ENCODE data around the gene CYP8B1.

CYP8B1 gene, protein sequence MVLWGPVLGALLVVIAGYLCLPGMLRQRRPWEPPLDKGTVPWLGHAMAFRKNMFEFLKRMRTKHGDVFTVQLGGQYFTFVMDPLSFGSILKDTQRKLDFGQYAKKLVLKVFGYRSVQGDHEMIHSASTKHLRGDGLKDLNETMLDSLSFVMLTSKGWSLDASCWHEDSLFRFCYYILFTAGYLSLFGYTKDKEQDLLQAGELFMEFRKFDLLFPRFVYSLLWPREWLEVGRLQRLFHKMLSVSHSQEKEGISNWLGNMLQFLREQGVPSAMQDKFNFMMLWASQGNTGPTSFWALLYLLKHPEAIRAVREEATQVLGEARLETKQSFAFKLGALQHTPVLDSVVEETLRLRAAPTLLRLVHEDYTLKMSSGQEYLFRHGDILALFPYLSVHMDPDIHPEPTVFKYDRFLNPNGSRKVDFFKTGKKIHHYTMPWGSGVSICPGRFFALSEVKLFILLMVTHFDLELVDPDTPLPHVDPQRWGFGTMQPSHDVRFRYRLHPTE

DNA sequence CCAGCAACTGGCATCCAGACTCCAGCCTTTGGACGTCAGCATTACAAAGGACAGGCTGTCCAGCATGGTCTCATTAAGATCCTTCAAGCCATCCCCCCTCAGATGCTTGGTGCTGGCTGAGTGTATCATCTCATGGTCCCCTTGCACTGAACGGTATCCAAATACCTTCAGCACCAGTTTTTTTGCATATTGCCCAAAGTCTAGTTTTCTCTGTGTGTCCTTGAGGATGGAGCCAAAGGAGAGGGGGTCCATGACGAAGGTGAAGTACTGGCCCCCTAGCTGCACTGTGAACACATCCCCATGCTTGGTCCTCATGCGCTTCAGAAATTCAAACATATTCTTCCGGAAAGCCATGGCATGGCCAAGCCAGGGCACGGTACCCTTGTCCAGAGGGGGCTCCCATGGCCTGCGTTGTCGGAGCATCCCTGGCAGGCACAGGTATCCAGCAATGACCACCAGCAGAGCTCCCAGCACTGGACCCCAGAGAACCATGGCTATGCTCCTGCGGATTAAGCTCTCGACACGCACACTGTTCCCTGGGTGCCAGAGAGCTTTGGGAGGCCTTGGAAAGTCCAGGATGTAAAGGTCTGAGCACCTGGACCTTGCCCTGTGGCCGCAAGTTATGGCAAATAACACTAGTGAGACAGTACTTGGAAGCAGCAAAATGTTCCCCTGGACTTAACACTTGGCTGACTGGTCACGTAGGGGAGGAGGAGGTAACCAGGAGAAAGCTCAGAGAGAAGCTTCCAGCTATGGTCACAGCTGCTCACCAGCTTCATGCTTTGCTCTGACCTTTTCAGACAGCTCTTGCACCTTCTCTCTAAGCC is at the start of gene CYP8B1:
Gene CYP8B1, minus strand, starts transcription at position 555 of the 827 bp plus-strand sequence. Its CDS starts 63 bp downstream, at position 492.
- DNase-seq, result no peak

DNA sequence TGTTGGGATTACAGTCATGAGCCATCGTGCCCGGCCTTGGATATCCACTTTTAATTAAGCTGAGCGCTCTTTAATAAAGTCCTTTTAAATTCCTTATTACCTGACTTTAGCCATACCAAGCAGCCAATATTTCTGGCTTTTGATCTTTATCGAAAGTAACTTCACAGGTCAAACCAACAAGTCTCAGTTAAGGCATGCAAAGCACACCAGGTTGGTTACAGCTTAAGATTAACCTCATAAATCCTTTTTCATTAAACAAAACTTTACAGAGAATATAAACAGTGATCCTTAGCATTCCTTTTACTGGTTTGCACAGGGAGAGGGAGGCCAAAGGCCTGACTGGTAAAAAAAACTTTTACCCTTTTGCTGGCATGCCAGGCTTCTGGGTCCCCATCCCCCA is 47.9 kb upstream of the CYP8B1 start:
- no peak for DNase-seq

DNA sequence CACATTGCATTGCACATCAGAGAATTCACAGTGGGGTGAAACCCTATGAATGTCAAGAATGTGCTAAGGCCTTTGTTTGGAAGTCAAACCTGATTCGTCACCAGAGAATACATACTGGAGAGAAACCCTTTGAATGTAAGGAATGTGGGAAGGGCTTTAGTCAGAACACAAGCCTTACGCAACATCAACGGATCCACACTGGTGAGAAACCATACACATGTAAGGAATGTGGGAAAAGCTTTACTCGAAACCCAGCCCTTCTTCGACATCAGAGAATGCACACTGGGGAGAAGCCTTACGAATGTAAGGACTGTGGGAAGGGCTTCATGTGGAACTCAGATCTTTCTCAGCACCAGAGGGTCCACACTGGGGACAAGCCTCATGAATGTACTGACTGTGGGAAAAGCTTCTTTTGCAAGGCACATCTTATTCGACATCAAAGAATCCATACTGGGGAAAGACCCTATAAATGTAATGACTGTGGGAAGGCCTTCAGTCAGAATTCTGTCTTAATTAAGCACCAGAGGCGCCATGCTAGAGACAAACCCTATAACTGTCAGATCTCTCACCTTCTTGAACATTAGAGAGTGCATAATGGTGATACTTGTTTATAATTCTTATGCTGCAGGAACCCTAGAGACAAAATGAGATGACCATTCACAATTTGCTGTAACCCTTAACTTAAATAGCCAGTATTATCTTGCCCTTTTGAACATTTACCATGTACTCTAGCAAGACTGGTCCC is 39.3 kb upstream of the CYP8B1 start:
- no peak for DNase-seq

DNA sequence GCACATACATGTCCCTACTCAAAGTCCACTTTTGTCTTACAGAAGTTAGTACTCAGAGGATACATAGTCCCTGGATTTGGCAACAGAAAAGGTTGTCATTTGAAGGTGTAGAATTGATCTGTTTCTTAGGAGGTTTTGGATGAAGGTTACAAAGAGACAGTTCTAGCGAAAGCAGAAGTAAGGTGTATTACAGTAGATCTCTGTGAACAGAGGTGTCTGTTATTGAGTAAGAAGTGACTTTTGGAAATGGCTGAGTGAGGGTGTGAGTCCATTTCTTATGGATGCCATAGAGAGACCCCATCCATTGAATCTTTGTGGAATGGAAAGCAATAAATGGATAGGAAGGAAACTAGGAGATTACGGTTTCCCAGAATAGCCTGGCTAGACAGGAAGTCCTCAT is 35.9 kb upstream of the CYP8B1 start:
- no peak for DNase-seq

DNA sequence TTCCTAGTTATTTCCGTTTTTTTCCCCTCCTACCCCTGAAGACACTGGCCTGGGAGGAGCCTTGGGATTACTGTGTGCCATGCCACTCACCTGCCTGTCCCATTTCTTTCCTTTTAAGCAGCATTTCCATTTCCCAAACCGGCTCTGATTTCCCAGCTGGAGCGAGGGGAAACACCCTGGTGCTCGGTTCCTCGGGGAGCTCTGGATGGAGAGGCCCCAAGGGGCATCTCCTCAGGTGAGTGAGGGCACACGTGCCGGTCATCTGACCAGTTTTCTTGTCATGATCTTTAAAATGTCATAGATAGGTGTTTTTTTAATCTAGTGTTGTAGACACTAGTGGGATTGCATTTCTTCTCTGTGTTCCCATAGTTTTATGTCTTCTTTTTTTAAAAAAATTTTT is 33.0 kb upstream of the CYP8B1 start:
- DNase-seq, result no peak

DNA sequence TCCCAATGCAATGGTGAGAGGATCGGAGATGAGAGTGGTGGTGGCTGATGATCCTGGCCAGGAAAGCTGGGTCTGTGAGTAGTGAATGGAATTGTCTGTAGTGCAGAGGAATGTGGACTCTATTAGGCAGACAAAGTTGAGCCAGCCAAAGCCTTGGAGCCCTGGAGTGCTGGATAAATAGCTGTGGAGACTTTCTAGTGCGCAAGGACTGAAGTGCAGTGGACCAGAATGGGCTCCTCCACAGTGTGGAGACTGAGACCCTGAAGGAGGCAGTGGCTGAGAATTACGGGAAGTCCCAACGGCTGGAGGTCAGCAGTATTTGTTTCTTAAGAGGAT is 31.1 kb upstream of the CYP8B1 start:
- DNase-seq, result no peak

DNA sequence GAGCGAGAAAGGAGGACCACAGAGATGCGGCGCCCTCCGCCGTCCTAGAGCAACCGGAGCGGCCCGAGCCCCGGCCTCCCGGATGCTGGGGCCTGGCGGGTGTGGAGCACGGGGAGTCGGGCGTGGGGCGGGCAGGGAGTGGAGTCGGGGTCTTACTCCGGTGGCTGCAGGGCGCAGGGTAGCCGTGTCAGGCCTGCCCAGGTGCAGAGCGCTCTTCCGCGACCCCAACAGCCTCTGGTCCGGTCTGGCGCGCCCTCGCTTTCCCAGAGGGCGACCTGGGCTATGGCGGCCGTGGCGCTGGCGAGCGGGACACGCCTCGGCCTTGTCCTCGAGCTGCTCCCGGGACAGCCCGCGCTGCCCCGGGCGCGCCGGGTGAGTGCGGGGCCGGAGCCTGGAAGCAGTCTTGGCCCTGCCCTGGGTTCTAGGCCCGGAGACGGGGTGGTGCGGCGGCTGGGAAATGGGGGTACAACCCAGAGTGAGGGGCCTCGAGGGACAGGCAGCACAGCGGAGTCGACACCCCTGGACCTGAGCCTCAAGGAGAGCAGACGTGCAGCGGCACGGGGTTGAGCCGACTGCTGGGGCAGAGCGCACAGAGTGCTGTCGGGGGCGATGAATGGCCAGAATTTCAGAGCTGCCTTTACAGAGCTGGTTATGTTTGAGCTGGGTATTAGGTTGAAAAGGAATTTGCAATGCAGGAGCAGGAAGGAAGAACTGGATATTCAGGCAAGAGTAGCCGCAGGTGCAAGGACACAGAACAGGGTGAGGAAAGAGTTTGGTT is 30.6 kb upstream of the CYP8B1 start, which contains the start of gene ZNF662:
Gene ZNF662, plus strand, starts transcription at position 73 of the 778 bp plus-strand sequence. CDS start 1,973 bp downstream, outside the sequence.
- DNase-seq, result peak in 1 of 4 experiments; percentile 22

DNA sequence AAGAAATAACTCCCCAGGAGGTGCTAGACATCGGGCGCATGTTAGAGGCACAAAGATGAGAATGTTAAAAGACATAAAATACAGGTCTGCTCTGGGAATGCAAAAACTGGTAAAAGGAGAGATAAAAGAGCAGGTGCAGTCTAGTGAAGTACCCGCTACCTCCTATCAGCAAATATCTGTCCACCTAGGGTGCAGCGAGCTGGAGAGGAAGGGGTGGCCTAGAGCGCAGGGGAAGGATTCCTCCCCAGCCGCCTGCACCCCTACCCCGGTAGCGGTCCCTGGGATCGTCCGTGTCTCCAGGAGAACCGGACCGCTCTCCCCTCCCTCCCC is 30.0 kb upstream of the CYP8B1 start:
- DNase-seq, result no peak

DNA sequence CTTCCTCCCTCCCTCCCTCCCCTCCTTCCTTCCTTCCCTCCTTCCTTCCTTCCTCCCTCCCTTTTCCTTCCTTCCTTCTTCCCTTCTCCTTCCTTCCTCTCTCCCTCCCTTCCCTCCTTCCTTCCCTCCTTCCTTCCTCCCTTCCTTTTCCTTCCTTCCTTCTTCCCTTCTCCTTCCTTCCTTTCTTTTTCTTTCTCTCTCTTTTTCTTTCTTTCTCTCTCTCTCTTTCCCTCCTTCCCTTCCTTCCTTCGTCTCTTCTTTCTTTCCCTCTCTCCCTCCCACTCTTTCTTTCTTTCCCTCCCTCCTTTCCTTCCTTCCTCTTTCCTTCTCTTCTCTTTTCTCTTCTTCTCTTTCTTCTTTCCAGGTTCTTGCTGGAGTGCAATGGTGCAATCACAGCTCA is 28.4 kb upstream of the CYP8B1 start:
- no peak for DNase-seq

DNA sequence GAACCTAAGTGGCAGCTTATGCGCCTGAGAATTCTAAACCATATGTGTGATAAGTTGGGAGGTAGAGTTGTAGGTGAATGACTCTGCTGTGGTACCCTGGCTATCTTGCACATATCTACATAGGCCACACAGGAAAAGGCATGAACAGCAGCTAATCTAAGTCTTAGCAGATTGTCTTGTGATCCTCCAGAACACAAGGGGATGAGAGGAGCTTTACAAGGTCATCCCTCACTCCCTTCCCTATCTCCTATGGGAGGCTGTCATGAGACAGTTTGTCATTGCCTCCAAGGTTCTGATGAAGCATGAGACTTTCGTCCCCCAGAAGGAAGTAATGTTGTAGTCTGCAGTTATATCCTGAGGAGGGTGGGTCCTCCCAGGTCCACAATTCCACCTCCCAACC is 26.6 kb upstream of the CYP8B1 start:
- DNase-seq, result no peak

DNA sequence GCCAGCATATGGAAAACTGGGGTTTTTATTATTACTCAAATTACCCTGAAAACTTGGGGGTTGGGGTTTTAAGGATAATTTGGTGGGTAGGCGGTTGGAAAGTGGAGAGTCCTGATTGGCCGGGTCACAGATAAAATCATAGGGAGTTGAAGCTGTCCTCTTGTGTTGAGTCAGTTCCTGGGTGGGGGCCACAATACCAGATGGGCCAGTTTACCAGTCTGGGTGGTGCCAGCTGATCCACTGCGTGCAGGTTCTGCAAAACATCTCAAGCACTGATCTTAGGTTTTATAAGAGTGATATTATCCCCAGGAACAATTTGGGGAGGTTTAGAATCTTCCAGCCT is 25.4 kb upstream of the CYP8B1 start:
- DNase-seq, result no peak

DNA sequence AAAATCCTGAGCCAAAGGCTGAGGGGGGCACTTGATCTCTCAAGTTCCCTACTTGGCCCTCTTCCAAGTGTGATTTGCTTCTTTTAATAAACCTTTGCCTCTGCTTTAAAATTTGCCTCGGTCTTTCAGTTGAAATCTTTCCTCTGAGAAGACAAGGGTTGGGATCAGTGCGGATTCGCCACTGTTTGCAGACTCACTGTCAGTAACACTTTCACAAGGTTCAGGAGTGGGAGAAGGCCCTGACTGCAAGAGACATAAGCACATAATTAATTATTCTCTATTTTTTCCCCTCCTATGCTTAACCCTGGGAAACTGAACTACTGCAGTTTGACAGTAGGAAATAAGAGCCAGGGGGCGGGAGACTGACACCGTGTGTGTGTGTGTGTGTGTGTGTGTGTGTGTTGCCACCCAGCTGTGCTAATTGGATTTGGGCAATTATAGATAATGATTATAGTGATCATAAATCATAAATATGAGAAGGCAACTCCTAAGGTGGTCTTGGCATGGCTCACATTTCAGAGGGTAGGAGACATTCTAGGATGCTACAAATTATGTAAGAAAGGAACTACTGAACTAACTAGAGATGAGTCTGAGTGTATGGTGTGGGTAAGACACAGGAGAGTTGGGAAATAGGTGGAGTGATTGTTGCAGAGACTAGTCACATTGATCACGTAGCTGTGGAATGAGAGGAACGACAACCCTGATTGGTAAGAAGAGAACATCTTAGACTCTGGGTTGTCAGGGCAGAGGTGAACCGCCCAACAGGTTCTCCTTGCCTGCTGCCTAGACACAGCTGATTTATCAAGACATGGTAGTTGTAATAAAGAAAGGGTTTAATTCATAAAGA is 24.8 kb upstream of the CYP8B1 start:
- no peak for DNase-seq

DNA sequence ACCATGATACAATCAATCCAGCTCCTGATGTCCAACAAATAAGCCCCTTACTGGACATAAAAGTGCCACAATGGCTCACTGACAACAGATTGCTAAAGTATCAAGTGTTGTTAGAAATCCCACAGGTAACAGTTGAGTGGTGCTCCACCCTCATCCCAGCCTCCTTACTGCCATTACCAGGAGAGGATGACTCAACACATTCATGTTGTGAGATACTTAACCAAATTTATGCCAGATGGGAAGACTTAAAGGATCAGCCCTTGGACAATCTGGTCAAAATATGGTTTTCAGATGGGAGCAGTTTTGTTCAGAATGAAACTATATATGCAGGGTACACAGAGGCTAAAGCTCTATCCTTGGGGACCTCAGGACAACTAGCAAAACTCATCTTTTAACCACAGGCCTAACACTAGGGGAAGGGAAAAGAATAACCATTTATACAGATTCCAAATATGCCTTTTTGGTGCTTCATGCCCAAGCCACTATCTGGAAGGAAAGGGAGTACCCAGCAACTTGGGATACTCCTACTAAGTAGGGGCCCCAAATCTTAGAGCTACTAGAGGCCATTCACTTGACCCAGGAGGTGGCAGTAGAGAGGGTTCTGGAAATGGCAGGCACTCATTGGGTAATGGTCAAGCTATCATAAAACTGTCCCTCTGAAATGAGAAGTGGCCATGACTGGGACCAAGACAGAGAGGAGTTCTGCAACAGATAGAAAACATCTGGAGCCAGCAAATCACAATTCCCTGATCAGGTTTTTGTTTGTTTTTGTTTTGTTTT is 23.4 kb upstream of the CYP8B1 start:
- no peak for DNase-seq

DNA sequence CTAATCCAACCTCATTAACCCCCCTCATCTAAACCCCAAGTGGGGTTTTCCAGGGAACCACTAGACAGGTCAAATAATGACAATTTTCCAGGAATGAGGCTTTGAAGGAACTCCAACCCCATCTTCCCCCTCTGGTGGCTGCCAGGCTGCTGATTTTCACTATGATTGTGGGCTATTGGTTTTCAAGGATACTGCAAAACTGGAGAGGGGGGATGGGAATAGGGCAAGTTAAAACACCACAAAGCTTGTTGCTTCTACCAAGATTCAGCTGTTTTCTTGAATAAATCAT is 19.8 kb upstream of the CYP8B1 start:
- DNase-seq, result no peak

DNA sequence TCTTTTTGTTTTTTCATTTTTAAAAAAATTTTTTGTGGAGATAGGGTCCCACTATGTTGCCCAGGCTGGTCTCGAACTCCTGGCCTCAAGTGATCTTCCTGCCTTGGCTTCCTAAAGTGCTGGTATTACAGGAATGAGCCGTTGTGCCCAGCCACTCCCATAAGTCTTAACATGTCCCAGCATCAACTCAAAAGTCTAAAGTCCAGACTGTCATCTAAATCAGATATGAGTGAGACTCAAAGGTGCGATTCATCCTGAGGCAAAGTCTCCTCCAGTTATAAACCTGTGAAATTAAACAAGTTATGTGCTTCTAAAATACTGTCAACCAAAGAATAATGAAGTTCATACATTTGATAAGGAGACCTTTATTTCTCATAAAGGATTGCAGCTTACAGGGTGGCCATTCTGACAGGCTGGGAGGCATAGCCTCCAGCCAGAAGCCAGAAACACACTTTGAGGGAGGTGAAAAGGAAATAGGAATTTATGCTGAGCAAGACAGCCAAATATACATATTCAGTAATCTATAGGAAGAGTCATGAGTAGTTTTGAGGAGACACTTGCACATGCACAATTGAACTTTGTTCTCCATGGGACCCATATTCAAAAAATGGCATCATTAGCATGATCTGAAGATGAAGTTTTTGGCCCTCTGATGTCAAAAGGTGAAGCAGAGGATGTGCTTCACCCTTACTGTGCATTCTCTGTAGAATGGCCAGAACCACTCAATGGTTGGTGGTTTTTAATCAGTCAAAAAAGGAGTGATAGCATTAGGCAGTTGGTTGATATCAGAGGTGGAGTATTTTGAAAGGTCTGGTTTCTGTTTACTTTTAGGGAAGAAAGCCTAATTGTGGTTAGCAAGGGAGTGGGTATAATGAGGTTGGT is 19.3 kb upstream of the CYP8B1 start:
- no peak for DNase-seq

DNA sequence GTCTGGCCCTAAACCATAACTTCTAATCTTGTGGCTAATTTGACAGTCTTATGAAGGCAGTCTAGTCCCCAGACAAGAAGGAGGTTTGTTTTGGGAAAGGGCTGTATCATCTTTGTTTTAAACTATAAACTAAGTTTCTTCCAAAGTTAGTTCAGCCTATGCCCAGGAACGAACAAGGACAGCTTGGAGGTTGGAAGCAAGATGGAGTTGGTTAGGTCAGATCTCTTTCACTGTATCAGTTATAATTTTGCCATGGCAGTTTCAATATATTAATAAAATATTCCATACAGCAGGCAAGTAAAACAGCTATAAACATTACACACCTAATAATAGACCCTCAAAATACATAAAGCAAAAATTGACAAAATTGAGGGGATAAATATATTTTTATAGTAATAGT is 17.1 kb upstream of the CYP8B1 start:
- DNase-seq, result no peak

DNA sequence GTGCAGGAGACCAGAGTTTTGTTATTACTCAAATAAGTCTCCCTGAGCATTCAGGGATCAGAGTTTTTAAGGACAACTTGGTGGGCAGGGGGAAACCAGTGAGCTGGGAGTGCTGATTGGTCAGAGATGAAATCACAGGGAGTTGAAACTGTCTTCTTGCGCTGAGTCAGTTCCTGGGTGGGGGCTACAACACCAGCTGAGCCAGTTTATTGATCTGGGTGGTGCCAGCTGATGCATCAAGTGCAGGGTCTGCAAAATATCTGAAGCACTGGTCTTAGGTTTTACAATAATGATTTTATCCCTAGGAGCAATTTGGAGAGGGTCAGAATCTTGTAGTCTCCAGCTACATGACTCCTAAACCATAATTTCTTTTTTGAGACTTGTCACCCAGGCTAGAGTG is 16.5 kb upstream of the CYP8B1 start:
- no peak for DNase-seq

DNA sequence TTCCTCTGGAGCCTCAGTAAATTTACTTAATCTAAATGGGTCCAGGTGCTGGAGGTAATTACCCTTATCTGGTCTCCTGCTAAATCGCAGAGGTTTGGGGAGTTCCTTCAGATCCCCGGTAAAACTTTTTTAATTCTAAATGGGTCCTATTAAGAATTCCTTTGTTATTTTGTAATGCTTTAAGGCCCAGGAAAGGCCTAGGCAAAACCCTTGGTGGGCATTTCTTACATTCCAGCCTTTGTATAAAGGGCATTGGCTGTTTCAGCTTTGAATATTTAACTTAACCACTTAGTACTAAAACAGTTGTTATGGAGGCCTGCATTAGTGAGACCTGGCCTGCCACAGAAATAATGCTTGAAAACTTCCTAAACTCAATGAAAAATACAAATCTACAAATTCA is 15.4 kb upstream of the CYP8B1 start:
- DNase-seq, result no peak

DNA sequence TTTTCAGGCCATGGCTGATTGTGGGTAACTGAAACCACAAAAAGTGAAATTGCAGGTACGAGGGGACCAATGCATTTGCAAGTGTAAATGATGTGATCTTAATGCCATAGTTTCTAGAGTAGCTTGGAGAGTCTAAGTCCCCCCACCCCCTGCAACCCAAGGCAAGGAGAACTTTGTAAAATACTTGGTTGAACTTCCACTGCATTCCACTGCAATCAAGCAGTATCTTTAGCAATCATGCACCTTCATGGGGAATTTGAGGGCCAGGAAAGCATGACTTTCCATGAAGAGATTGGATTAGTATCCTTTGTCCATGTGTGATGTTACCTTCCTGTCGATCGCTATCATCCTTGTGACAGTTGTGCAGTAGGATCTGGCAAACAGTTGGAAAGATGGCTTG is 11.4 kb upstream of the CYP8B1 start:
- no peak for DNase-seq

DNA sequence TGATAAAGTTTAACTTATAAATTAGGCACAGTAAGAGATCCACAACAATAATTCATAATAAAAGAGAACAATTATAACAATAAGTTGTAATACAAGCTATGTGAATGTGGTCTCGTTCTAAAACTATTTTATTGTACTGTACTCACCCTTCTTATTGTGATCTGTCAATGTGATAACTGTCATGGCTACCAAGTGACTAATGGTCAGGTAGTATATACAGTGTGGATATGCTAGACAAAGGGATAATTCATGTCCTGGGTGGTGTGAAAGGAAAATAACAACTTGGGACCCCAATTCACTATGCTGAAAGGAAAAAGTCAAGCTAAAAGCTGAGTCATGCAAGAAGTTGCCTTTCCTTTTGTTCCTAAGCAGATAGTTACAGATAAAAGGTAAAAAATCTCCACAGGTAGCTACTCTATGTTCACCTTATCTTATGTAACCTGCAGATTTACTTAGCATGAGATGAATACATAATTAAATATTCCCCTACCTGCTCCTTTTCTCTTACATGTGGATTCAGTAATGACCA is 10.7 kb upstream of the CYP8B1 start:
- DNase-seq, result no peak

Measured in activated naive CD4-positive, alpha-beta T cell (primary cell).